Aorta (tissue), 5 donors: ENCODE results near the gene PACSIN1. TPM values are rescaled to one million over a fixed set of nuclear protein-coding genes. Genes with fewer than 3 reads are reported as not detected.
A peak's percentile ranks its signal among the peaks of the same experiment; 100 is the strongest.

Experiments used
- ATAC-seq: fragments of 200-7000 bp; cut with Tn5 transposase; one replicate; pipeline ENCODE4 v1.9.1; 2022; ENCODE audit warnings: moderate library complexity; ENCODE audit not compliant: low FRiP score
- DNase-seq, 2 donors: peaks; one replicate each; pipeline ENCODE4 v3.0.0-alpha.2; 2020
- H3K27ac ChIP-seq, 2 donors: one replicate each; pipeline ENCODE4 v1.5.1; 2013; ENCODE audit warnings: low read length in 2 of 2, mild to moderate bottlenecking in 2 of 2, moderate library complexity in 2 of 2, control low read depth in 1 of 2, inconsistent platforms in 1 of 2, low read depth in 1 of 2
- H3K27me3 ChIP-seq, 2 donors: one replicate each; pipeline ENCODE4 v1.6.1; 2013; ENCODE audit warnings: control low read depth in 1 of 2, low read length in 1 of 2, mild to moderate bottlenecking in 1 of 2, moderate library complexity in 1 of 2; ENCODE audit not compliant: insufficient read depth in 2 of 2, control insufficient read depth in 1 of 2
- H3K36me3 ChIP-seq, 2 donors: one replicate each; pipeline ENCODE4 v1.6.1; 2013; ENCODE audit warnings: control low read depth in 1 of 2, low read length in 1 of 2, mild to moderate bottlenecking in 1 of 2; ENCODE audit not compliant: insufficient read depth in 2 of 2, control insufficient read depth in 1 of 2
- H3K4me1 ChIP-seq, 2 donors: one replicate each; pipeline ENCODE4 v1.6.1; 2013; ENCODE audit warnings: low read length in 2 of 2, control low read depth in 1 of 2, mild to moderate bottlenecking in 1 of 2, moderate library complexity in 1 of 2; ENCODE audit not compliant: insufficient read depth in 2 of 2, control insufficient read depth in 1 of 2
- H3K4me3 ChIP-seq, 2 donors: one replicate each; pipeline ENCODE4 v1.5.1; 2013; ENCODE audit warnings: low read length in 2 of 2, control low read depth in 1 of 2, mild to moderate bottlenecking in 1 of 2
- H3K9me3 ChIP-seq: one replicate; pipeline ENCODE4 v1.6.1; 2013; ENCODE audit warnings: mild to moderate bottlenecking, low read length; ENCODE audit not compliant: control insufficient read depth
- WGBS, 2 donors: extraction: QIAGEN DNeasy Blood & Tissue Kit; methylation state at CpG; one replicate each; pipeline ENCODE4 v1.1.7; 2013; 5-methylcytosine and 5-hydroxymethylcytosine counted together
- intact Hi-C, 2 donors: fragments of 100-400 bp; cut with DNase I; formaldehyde crosslinking; loops; one replicate each; pipeline versions ENCODE4 v1.14.2 to v1.15.0; 2022
- polyA plus RNA-seq, 2 donors: library from polyadenylated mRNA; stranded (reverse); fragments of 200-250 nt; gene quantifications; one replicate each; pipeline ENCODE4 v1.2.3, GENCODE V29; 2013
- total RNA-seq, 2 donors: library from RNA; stranded (reverse); fragmentation: NEBNext Ultra II Directional; extraction: Animal tissue kit (Norgen Biotek cat#: 25700); gene quantifications; one replicate each; pipeline ENCODE4 v1.2.1, GENCODE V29; 2021
- donor health status: healthy with polysubstance abuse.
- donor health status: Bipolar disorder and iron deficiency.
- donor health status: DM: no; HTN: no; CAD: no.
- donor health status: DM: no; HTN: no; CAD: no.
- donor health status: DM: yes; HTN: yes; CAD: no.

Gene PACSIN1
- total and polyA plus RNA-seq, 4 donors = 0.10 to 0.84 (median 0.10) TPM; not detected in 1

- 88 to 92% methylated on average over 13 of the region's 13 CpGs for WGBS, 2 donors
- peak; percentile 41 to 65 for DNase-seq
- Histone ChIP-seq H3K4me1 (no peaks in the 10 kb centered on the region), H3K9me3 (no peaks in the 10 kb centered on the region), H3K36me3 (no peaks in the 10 kb centered on the region), H3K27ac (no peak overlapping the region), H3K27me3 (no peaks in the 10 kb centered on the region), H3K4me3 (no peak overlapping the region)
- no peak for ATAC-seq
- intact Hi-C loops = loop anchor here in 1 of 2 donors (5.0 kb wide), 1 partner anchor 232 kb away; the partner anchor contains the start of gene SNRPC
These were observed 59.7 kb downstream of the PACSIN1 start for GRCh38 chr6:34525431-34526175.

GRCh38 chr6:34526241-34526972 lies 60.5 kb downstream of the PACSIN1 start:
- WGBS, 2 donors = 50 to 51% methylated on average over 23 of the region's 23 CpGs
- H3K36me3 ChIP-seq = no peaks in the 10 kb centered on the region
- H3K4me1 ChIP-seq = no peaks in the 10 kb centered on the region
- no peak overlapping the region for H3K27ac ChIP-seq
- ATAC-seq (no peak), DNase-seq (peak; percentile 39 to 70)
- H3K27me3 ChIP-seq = no peaks in the 10 kb centered on the region
- intact Hi-C loops = loop anchor here in 1 of 2 donors (5.0 kb wide), 1 partner anchor 231 kb away; the partner anchor contains the start of gene SNRPC
- no peak overlapping the region for H3K4me3 ChIP-seq
- H3K9me3 ChIP-seq = no peaks in the 10 kb centered on the region

GRCh38 chr6:34526992-34527728 lies 61.3 kb downstream of the PACSIN1 start:
- no peaks in the 10 kb centered on the region for H3K36me3 ChIP-seq
- ATAC-seq = peak; percentile 94
- WGBS, 2 donors = 5% methylated on average over 52 to 53 of the region's 53 CpGs
- no peaks in the 10 kb centered on the region for H3K4me1 ChIP-seq
- no peaks in the 10 kb centered on the region for H3K27me3 ChIP-seq
- H3K9me3 ChIP-seq = no peaks in the 10 kb centered on the region
- peak; percentile 96 to 99 for DNase-seq
- intact Hi-C loops = loop anchor here in 1 of 2 donors (1.0 to 5.0 kb wide), 2 partner anchors 82 to 230 kb away; partner anchors contain the start of gene SNRPC
- H3K27ac ChIP-seq = no peak overlapping the region
- H3K4me3 ChIP-seq = no peak overlapping the region

- Histone ChIP-seq H3K9me3 (no peaks in the 10 kb centered on the region), H3K4me1 (no peaks in the 10 kb centered on the region), H3K27ac (no peak overlapping the region), H3K27me3 (no peaks in the 10 kb centered on the region), H3K36me3 (no peaks in the 10 kb centered on the region), H3K4me3 (no peak overlapping the region)
- WGBS, 2 donors = 84 to 86% methylated on average over 12 of the region's 12 CpGs
- ATAC-seq = no peak
- intact Hi-C loops = loop anchor here in 1 of 2 donors (1.0 to 5.0 kb wide), 2 partner anchors 81 to 229 kb away; partner anchors contain the start of gene SNRPC
- peak in 1 of 2 donors; percentile 32 for DNase-seq
These were observed 62.1 kb downstream of the PACSIN1 start for GRCh38 chr6:34527751-34528670.

- Histone ChIP-seq H3K4me3 (no peak overlapping the region), H3K27ac (no peak overlapping the region), H3K27me3 (no peaks in the 10 kb centered on the region), H3K4me1 (no peaks in the 10 kb centered on the region), H3K36me3 (no peaks in the 10 kb centered on the region), H3K9me3 (no peaks in the 10 kb centered on the region)
- ATAC-seq (no peak), DNase-seq (peak in 1 of 2 donors; percentile 13)
- 94 to 96% methylated on average over 8 of the region's 8 CpGs for WGBS, 2 donors
- intact Hi-C loops = loop anchor here in 1 of 2 donors (5.0 kb wide), 1 partner anchor 228 kb away; the partner anchor contains the start of gene SNRPC
These were observed 63.3 kb downstream of the PACSIN1 start for GRCh38 chr6:34528996-34529664.

- ATAC-seq (no peak), DNase-seq (no peak)
- Histone ChIP-seq H3K4me3 (no peak overlapping the region), H3K9me3 (no peaks in the 10 kb centered on the region), H3K36me3 (no peaks in the 10 kb centered on the region), H3K27me3 (no peaks in the 10 kb centered on the region), H3K27ac (no peak overlapping the region), H3K4me1 (no peaks in the 10 kb centered on the region)
- intact Hi-C loops = loop anchor here (5.0 kb wide), 2 partner anchors 78 to 228 kb away; partner anchors contain the start of gene SNRPC (in 1 of the 2)
- WGBS, 2 donors = 55 to 61% methylated on average over 10 of the region's 10 CpGs
These were observed 63.9 kb downstream of the PACSIN1 start for GRCh38 chr6:34529665-34530327.

GRCh38 chr6:34530753-34531365 lies 65.0 kb downstream of the PACSIN1 start:
- H3K4me3 ChIP-seq = no peak overlapping the region
- no peaks in the 10 kb centered on the region for H3K9me3 ChIP-seq
- H3K27me3 ChIP-seq = no peaks in the 10 kb centered on the region
- intact Hi-C loops = loop anchor here in 1 of 2 donors (5.0 kb wide), 1 partner anchor 76 kb away; no protein-coding TSS in a partner anchor
- DNase-seq (no peak), ATAC-seq (no peak)
- WGBS, 2 donors = 93% methylated on average over 18 of the region's 18 CpGs
- H3K4me1 ChIP-seq = no peaks in the 10 kb centered on the region
- no peak overlapping the region for H3K27ac ChIP-seq
- no peaks in the 10 kb centered on the region for H3K36me3 ChIP-seq
